CD4-positive, alpha-beta T cell (primary cell): Measurements from ENCODE around the gene HOXC10. TPM values are rescaled to one million over a fixed set of nuclear protein-coding genes. Genes with fewer than 3 reads are reported as not detected.

Source experiments
- ATAC-seq: fragments of 200-7000 bp; cut with Tn5 transposase; one replicate; pipeline ENCODE4 v1.10.0; 2022; ENCODE audit warnings: mild to moderate bottlenecking; ENCODE audit not compliant: poor library complexity
- CTCF ChIA-PET: fragments of 350-600 bp; sonication (Branson Sonifier 250); formaldehyde crosslinking; loops from one replicate; lab custom pipeline; 2021; ENCODE audit warnings: antibody characterized with exemption, inconsistent platforms; lab: Charles Lee
- POLR2A ChIA-PET: fragments of 350-600 bp; sonication (Branson Sonifier 250); formaldehyde crosslinking; loops from one replicate; lab custom pipeline; 2021; ENCODE audit warnings: antibody characterized with exemption, inconsistent platforms; lab: Charles Lee
- DNase-seq, 14 experiments: peaks; one replicate each; pipeline ENCODE4 v3.0.0-alpha.2; 2013 to 2020; ENCODE audit warnings: mixed read lengths in 2 of 14
- H3K27ac ChIP-seq, 2 donors: one replicate each; pipeline versions ENCODE4 v1.5.1 to v1.7.0; 2013; ENCODE audit warnings: low read length in 2 of 2, low read depth in 1 of 2, mild to moderate bottlenecking in 1 of 2
- H3K27me3 ChIP-seq, 2 experiments: 1 replicate in 1 of 2; 2 replicates in 1 of 2; pipeline versions ENCODE4 v1.6.1 to v1.7.0; 2013; ENCODE audit warnings: low read length in 2 of 2, control low read depth in 1 of 2, mild to moderate bottlenecking in 1 of 2, moderate library complexity in 1 of 2; ENCODE audit not compliant: insufficient read depth in 2 of 2, control insufficient read depth in 1 of 2
- H3K36me3 ChIP-seq: one replicate; pipeline ENCODE4 v1.6.1; 2013; ENCODE audit warnings: low read length, control low read depth; ENCODE audit not compliant: insufficient read depth
- H3K4me1 ChIP-seq: one replicate; pipeline ENCODE4 v1.6.1; 2013; ENCODE audit warnings: low read length, control low read depth; ENCODE audit not compliant: insufficient read depth
- H3K4me3 ChIP-seq: one replicate; pipeline ENCODE4 v1.5.1; 2013; ENCODE audit warnings: mild to moderate bottlenecking, low read length, moderate library complexity
- H3K9me3 ChIP-seq, 2 experiments: 1 replicate in 1 of 2; 2 replicates in 1 of 2; pipeline versions ENCODE4 v1.6.1 to v1.7.0; 2013; ENCODE audit warnings: low read length in 2 of 2, mild to moderate bottlenecking in 2 of 2, control low read depth in 1 of 2, moderate library complexity in 1 of 2; ENCODE audit not compliant: control insufficient read depth in 1 of 2, insufficient read depth in 1 of 2
- H3K27ac Mint-ChIP-seq: one replicate; pipeline ENCODE4 v1.8.0; 2020; ENCODE audit warnings: mixed read lengths
- H3K27me3 Mint-ChIP-seq: one replicate; pipeline ENCODE4 v1.8.0; 2021; ENCODE audit warnings: mixed read lengths
- H3K36me3 Mint-ChIP-seq: one replicate; pipeline ENCODE4 v1.8.0; 2021; ENCODE audit warnings: low read depth, mixed read lengths
- H3K4me1 Mint-ChIP-seq: one replicate; pipeline ENCODE4 v1.8.0; 2021; ENCODE audit warnings: low read depth, mixed read lengths
- H3K4me3 Mint-ChIP-seq: one replicate; pipeline ENCODE4 v1.8.0; 2020; ENCODE audit warnings: mild to moderate bottlenecking, mixed read lengths
- H3K9me3 Mint-ChIP-seq: one replicate; pipeline ENCODE4 v1.8.0; 2020; ENCODE audit warnings: mixed read lengths
- CTCF ChIP-seq: fragments of 200-600 bp; IDR thresholded peaks from one replicate; pipeline ENCODE4 v1.8.0; 2022; ENCODE audit warnings: antibody characterized with exemption, mild to moderate bottlenecking
- intact Hi-C, 2 experiments: fragments of 100-400 bp; cut with DNase I in 1 of 2; cut with micrococcal nuclease in 1 of 2; formaldehyde crosslinking; loops; one replicate each; pipeline versions ENCODE4 v1.15.1 to v1.9.0; 2023 to 2025; cut with DNase I, micrococcal nuclease
- total RNA-seq, 174 experiments: library from RNA in 2 of 174; stranded (reverse) in 2 of 174; gene quantifications; one replicate each; pipeline ENCODE4 v1.2.3 and lab custom pipeline; 2021 to 2026

The HOXC10 gene
- total RNA-seq, 2 experiments from 2014 or later: not detected

DNA sequence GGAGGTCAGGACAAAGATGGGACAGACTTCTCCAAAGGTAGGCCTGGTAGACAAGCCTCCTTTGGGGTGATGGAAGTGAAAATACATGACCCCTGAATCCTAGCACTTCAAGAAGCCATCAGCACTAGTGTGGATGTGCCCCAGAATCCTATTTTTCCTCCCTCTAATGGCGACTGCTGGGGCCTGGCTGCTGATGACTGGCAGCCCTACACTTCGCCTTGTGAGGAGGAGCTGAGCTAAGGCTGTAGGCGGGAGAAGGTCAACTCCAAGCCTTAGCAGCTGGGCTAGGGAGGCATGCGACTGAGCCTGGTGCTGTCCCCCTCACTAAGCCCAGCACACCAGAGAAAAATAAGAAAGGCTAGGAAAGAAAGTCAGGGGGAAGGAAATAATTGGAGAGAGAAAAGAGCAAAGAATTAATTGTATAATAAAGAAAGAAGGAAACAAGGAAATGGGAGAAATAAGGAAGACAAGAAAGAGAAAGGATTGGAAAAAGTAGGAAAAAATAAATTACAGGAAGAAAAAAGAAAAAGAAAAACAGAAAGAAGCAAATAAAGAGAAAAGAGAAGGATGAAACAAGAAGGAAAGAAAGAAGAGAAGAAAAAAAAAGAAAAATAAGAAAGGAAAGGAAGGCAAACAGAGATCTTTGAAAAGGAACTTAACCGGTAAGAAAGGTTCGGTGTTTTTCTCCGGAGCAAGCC is 4.7 kb upstream of the HOXC10 start:
- Histone ChIP-seq H3K4me3 (no peak overlapping the region), H3K27me3 (peaks cover 89 to 96% of the 10 kb centered on the region in 2 experiments), H3K9me3 (peaks cover 4 to 49% of the 10 kb centered on the region in 2 experiments), H3K36me3 (no peaks in the 10 kb centered on the region), H3K27ac (no peak overlapping the region), H3K4me1 (peaks cover 33% of the 10 kb centered on the region)
- CTCF ChIA-PET: no interaction called here
- no peak overlapping the region for H3K27ac Mint-ChIP-seq
- H3K4me1 Mint-ChIP-seq: peaks cover 19% of the 10 kb centered on the region
- no peak overlapping the region for H3K4me3 Mint-ChIP-seq
- intact Hi-C loops: no loop called here
- DNase-seq: no peak
- no peaks in the 10 kb centered on the region for H3K36me3 Mint-ChIP-seq
- POLR2A ChIA-PET: no interaction called here
- no peak for ATAC-seq
- no peak for TF ChIP-seq CTCF
- no peaks in the 10 kb centered on the region for H3K9me3 Mint-ChIP-seq
- H3K27me3 Mint-ChIP-seq: peaks cover 96% of the 10 kb centered on the region

DNA sequence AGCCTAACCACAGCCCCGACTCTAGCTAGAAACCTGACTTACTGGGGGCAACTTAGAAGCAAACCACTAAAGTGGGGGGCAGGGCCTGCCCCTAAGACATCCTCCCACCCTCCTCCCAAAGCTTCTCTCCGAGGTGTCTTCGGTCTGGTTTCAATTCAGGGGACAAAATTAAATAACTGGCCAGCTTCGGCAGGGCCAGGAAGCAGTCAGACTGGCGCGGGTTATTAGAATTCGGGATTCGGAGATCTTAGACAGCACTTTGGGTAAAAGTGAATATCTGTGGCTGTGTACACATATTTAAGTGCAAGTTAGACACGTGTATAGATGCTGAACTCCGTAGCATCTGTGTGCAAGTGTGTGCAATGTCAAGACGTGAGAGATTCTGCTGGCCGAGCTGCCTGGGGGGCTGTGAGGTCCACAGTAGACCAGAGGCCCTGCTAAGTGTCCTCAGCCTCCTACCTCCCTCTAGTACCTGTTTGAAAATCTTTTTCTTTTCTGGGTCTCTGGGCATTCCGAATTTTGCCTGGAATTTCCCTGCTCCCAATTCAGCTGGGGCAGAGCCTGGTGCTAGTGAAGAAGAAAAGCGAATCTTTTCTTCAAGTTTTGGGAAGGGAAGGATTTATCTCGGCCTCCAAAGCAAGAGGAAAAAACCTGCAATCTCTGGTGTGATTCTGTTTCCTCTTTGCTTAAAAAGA is 4.0 kb upstream of the HOXC10 start:
- Histone ChIP-seq H3K9me3 (peaks cover 4 to 49% of the 10 kb centered on the region in 2 experiments), H3K27ac (no peak overlapping the region), H3K36me3 (no peaks in the 10 kb centered on the region), H3K4me1 (peaks cover 33% of the 10 kb centered on the region), H3K4me3 (no peak overlapping the region), H3K27me3 (peaks cover 89 to 96% of the 10 kb centered on the region in 2 experiments)
- no peak overlapping the region for H3K4me3 Mint-ChIP-seq
- peaks cover 95% of the 10 kb centered on the region for H3K27me3 Mint-ChIP-seq
- H3K4me1 Mint-ChIP-seq: peaks cover 17% of the 10 kb centered on the region
- no peak for TF ChIP-seq CTCF
- H3K9me3 Mint-ChIP-seq: no peaks in the 10 kb centered on the region
- ATAC-seq: no peak
- H3K27ac Mint-ChIP-seq: no peak overlapping the region
- H3K36me3 Mint-ChIP-seq: no peaks in the 10 kb centered on the region
- intact Hi-C loops: no loop called here
- CTCF ChIA-PET: no interaction called here
- POLR2A ChIA-PET: no interaction called here
- DNase-seq: no peak

DNA sequence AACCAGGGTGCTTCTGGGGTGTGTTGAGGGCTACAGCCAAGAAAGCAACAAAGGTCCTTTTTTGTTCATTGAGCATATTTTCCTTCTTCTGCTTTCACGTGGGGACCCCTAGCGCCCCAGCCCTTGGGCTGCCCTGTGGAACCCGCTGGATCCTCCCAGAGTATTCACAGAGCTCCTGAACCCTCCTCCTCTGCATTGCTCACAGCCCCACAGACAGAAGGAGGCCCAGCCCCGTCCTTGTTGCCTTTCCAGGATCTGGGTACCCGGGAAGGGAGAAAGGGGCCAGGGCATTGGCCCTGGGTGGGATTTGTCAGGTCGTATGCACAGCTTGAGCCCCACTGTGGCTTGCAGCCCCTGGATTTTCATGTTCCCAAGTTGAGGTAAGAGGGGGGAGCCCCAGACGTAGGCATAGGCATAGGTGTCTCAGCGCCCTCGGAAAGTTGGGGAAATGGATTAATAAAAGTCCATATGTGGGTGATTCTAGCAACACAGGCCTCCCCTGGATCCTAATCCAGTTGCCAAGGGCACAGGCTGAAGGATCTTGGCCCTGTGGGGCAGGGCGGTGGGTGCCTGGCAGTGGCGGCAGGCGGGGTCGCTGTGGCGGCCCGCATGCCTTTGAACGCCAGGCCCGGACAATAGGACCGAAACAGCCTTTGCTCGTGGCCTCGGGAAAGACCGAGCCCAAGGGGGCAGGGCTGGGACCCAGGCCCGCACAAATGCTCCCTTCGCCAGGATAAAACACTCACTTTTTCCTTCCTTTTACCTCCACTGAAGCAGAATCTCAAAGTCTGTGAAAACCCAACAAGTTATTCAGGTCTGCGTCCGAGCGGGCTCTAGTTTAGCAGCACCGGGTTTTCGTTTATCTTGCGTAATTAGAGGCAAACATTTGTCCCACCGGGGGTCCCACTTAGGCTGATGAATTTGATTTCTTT is 3.0 kb upstream of the HOXC10 start:
- intact Hi-C loops: no loop called here
- ATAC-seq (no peak), DNase-seq (no peak)
- H3K36me3 ChIP-seq: no peaks in the 10 kb centered on the region
- no peak overlapping the region for H3K4me3 ChIP-seq
- H3K27me3 ChIP-seq: peaks cover 89 to 96% of the 10 kb centered on the region in 2 experiments
- no peak overlapping the region for H3K27ac ChIP-seq
- ChIA-PET POLR2A (no interaction called here), CTCF (no interaction called here)
- peaks cover 39% of the 10 kb centered on the region for H3K4me1 ChIP-seq
- no peaks in the 10 kb centered on the region for H3K36me3 Mint-ChIP-seq
- H3K4me1 Mint-ChIP-seq: peaks cover 14% of the 10 kb centered on the region
- H3K27me3 Mint-ChIP-seq: peaks cover 95% of the 10 kb centered on the region
- H3K9me3 Mint-ChIP-seq: no peaks in the 10 kb centered on the region
- no peak overlapping the region for H3K27ac Mint-ChIP-seq
- no peak overlapping the region for H3K4me3 Mint-ChIP-seq
- no peak for TF ChIP-seq CTCF
- H3K9me3 ChIP-seq: peaks cover 4 to 45% of the 10 kb centered on the region in 2 experiments
